ENCODE data around the gene OPRL1. TPM values are rescaled to one million over a fixed set of nuclear protein-coding genes. Genes with fewer than 3 reads are reported as not detected.

OPRL1 gene
- total RNA-seq, 1 experiment from 2014 or later = 3.9 TPM

DNA sequence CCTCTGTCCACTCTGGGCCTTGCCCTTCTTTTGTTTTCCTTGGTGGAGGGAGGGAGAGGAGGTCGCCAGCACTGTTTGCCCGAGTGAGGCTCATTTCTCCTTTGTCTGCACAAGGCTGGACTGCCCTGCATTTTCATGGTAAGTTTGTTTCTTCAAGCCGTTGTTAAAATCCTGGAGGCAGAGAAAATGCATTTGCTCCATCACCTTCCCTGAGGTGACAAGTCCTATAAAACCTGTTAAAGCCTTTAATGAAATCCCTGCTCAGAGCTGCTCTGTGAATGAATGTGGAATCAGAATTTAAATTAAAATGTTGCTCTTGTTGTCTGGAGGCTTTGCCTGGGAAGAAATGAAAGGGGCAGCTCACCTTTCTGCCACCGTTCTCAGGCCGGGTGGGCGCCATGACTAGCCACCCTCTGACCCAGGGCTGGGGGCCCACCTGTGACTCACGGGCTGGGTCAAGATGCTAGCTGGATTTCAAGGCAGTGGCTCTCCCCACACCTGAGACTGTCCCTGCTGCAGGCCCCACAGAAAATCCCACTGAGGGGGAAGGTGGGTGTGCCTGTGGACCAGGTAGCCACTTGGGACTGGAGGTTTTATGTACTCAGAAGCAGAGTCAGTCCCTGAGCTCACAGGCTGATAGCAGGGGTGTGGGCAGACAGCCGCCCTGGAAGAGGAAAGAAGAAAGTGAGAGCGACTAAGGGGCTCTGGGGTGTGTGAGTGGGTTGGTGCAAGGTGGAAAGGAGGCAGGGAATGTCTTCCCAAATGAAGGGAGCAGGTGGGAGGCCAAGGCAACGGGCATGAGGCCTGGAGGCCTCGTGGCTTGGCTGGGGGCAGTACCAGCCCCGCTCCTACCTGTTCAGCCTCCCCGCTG, 60.4 kb downstream of the OPRL1 start:
- no peaks in the 10 kb centered on the region for H3K36me3 ChIP-seq (ENCODE audit: control insufficient read depth, insufficient read depth, low read length)
- H3K27me3 ChIP-seq (ENCODE audit: control insufficient read depth, insufficient read depth, low read length) = no peaks in the 10 kb centered on the region
- H3K27ac ChIP-seq (ENCODE audit: low read length) = no peak overlapping the region
- CTCF ChIA-PET = no interaction called here
- no peak for TF ChIP-seq TCF7L2 (IDR thresholded peaks at IDR 0.05; ENCODE audit: low read depth, low read length)
- TF ChIP-seq, protein P1, sequence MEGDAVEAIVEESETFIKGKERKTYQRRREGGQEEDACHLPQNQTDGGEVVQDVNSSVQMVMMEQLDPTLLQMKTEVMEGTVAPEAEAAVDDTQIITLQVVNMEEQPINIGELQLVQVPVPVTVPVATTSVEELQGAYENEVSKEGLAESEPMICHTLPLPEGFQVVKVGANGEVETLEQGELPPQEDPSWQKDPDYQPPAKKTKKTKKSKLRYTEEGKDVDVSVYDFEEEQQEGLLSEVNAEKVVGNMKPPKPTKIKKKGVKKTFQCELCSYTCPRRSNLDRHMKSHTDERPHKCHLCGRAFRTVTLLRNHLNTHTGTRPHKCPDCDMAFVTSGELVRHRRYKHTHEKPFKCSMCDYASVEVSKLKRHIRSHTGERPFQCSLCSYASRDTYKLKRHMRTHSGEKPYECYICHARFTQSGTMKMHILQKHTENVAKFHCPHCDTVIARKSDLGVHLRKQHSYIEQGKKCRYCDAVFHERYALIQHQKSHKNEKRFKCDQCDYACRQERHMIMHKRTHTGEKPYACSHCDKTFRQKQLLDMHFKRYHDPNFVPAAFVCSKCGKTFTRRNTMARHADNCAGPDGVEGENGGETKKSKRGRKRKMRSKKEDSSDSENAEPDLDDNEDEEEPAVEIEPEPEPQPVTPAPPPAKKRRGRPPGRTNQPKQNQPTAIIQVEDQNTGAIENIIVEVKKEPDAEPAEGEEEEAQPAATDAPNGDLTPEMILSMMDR (IDR thresholded peaks at IDR 0.05) = no peak
- TF ChIP-seq SIN3A (IDR thresholded peaks at IDR 0.05; ENCODE audit: borderline replicate concordance, insufficient read depth, low read depth, low read length) = no peak
- TF ChIP-seq, protein P2, sequence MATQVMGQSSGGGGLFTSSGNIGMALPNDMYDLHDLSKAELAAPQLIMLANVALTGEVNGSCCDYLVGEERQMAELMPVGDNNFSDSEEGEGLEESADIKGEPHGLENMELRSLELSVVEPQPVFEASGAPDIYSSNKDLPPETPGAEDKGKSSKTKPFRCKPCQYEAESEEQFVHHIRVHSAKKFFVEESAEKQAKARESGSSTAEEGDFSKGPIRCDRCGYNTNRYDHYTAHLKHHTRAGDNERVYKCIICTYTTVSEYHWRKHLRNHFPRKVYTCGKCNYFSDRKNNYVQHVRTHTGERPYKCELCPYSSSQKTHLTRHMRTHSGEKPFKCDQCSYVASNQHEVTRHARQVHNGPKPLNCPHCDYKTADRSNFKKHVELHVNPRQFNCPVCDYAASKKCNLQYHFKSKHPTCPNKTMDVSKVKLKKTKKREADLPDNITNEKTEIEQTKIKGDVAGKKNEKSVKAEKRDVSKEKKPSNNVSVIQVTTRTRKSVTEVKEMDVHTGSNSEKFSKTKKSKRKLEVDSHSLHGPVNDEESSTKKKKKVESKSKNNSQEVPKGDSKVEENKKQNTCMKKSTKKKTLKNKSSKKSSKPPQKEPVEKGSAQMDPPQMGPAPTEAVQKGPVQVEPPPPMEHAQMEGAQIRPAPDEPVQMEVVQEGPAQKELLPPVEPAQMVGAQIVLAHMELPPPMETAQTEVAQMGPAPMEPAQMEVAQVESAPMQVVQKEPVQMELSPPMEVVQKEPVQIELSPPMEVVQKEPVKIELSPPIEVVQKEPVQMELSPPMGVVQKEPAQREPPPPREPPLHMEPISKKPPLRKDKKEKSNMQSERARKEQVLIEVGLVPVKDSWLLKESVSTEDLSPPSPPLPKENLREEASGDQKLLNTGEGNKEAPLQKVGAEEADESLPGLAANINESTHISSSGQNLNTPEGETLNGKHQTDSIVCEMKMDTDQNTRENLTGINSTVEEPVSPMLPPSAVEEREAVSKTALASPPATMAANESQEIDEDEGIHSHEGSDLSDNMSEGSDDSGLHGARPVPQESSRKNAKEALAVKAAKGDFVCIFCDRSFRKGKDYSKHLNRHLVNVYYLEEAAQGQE (IDR thresholded peaks at IDR 0.05; ENCODE audit: insufficient read depth in 1 of 2, low read depth in 2 of 2, low read length in 1 of 2) = no peak
- TF ChIP-seq POLR2AphosphoS5 (IDR thresholded peaks at IDR 0.05; ENCODE audit: low read depth, low read length) = no peak
- no peak overlapping the region for H3K4me3 ChIP-seq (ENCODE audit: low read depth in 2 of 2, low read length in 2 of 2)
- POLR2A ChIA-PET = interaction anchor here (0.6 kb wide), 1 partner anchor 108 kb away, joined by 3 read pairs; no protein-coding TSS in a partner anchor
- no peak for DNase-seq (ENCODE audit: low read depth, low spot score)
- H3K4me1 ChIP-seq (ENCODE audit: control insufficient read depth, insufficient read depth, low read length) = no peaks in the 10 kb centered on the region
- H3K9me3 ChIP-seq (ENCODE audit: control insufficient read depth, insufficient read depth, low read depth, low read length) = no peaks in the 10 kb centered on the region
- ATAC-seq = no peak
- in situ Hi-C loops (cut with HindIII; ENCODE audit: low pct_unique_long_range_greater_than_20kb, low sequenced_read_pairs) (no loop called here), intact Hi-C loops (cut with micrococcal nuclease; ENCODE audit: unreplicated experiment) (no loop called here)
- no TSS peak for BruUV-seq (replicated peaks)

DNA sequence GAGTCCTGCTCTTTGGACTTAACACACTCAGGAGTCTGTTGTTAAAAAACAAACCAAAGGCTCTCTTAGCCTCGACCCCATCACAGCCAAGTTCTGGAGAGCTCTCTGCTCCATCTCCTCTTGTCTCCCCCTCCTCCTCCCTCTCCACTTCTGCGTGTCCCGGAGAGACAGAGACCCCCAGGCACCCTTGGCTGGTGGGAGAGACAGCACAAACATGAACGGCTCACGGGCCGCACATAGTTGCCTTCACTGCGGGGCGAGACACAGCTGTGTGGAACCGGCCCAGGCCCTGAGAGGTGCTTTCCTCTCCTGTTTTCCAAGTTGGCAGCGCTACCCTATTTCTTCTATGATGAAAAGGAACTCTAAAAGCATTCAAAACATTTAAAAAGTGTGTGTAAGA, 61.1 kb downstream of the OPRL1 start:
- in situ Hi-C loops (cut with HindIII; ENCODE audit: low pct_unique_long_range_greater_than_20kb, low sequenced_read_pairs) = no loop called here

More for the DNA sequence above, 61.1 kb downstream of the OPRL1 start:
- TF ChIP-seq, protein P2 (IDR thresholded peaks at IDR 0.05; ENCODE audit: insufficient read depth in 1 of 2, low read depth in 2 of 2, low read length in 1 of 2) = no peak
- TF ChIP-seq, protein P1 (IDR thresholded peaks at IDR 0.05) = no peak
- TF ChIP-seq TCF7L2 (IDR thresholded peaks at IDR 0.05; ENCODE audit: low read depth, low read length) = no peak
- no peak for TF ChIP-seq POLR2AphosphoS5 (IDR thresholded peaks at IDR 0.05; ENCODE audit: low read depth, low read length)
- no peak for TF ChIP-seq SIN3A (IDR thresholded peaks at IDR 0.05; ENCODE audit: borderline replicate concordance, insufficient read depth, low read depth, low read length)
- Histone ChIP-seq H3K9me3 (ENCODE audit: control insufficient read depth, insufficient read depth, low read depth, low read length) (no peaks in the 10 kb centered on the region), H3K36me3 (ENCODE audit: control insufficient read depth, insufficient read depth, low read length) (no peaks in the 10 kb centered on the region), H3K27me3 (ENCODE audit: control insufficient read depth, insufficient read depth, low read length) (no peaks in the 10 kb centered on the region), H3K27ac (ENCODE audit: low read length) (no peak overlapping the region), H3K4me3 (ENCODE audit: low read depth in 2 of 2, low read length in 2 of 2) (no peak overlapping the region), H3K4me1 (ENCODE audit: control insufficient read depth, insufficient read depth, low read length) (no peaks in the 10 kb centered on the region)
- ChIA-PET CTCF (no interaction called here), POLR2A (interaction anchor here (0.6 kb wide), 1 partner anchor 107 kb away, joined by 3 read pairs; no protein-coding TSS in a partner anchor)
- BruUV-seq (replicated peaks) = no TSS peak
- intact Hi-C loops (cut with micrococcal nuclease; ENCODE audit: unreplicated experiment) = no loop called here
- DNase-seq (ENCODE audit: low read depth, low spot score) (no peak), ATAC-seq (no peak)

Data from Panc1 (cell line).